Ureter (tissue), 1 donor: ENCODE results near the gene C20orf173. TPM values are rescaled to one million over a fixed set of nuclear protein-coding genes. Genes with fewer than 3 reads are reported as not detected.
"Not testable (repeated sequence)": the region's sequence is repeated elsewhere in the genome, so short reads cannot be mapped to it uniquely, and the experiment has no call there.

Source experiments
- DNase-seq: peaks from one replicate; pipeline ENCODE4 v3.0.0-alpha.2; 2020; ENCODE audit warnings: low spot score
- total RNA-seq: library from RNA; stranded (reverse); gene quantifications from one replicate; pipeline ENCODE4 v1.2.4, GENCODE V29; 2023
- donor health status: DM: yes; HTN: yes; CAD: no.

Gene C20orf173, protein sequence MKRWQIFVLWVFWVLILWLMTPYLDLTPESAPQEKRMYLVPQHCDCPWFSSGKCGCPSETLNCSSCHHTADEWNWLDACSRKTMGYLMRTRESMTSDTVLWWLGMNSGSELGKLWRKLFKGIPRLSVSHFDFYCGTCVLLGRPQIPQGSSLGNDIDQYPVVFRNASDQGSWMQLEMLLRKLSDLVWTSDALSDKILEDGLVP
- not detected for total RNA-seq

- DNase-seq: no peak
Observed at GRCh38 chr20:35529552-35529951, at the start of gene C20orf173. C20orf173 (minus strand) TSS chr20:35529652; CDS start chr20:35529373, 279 bp downstream.

DNA sequence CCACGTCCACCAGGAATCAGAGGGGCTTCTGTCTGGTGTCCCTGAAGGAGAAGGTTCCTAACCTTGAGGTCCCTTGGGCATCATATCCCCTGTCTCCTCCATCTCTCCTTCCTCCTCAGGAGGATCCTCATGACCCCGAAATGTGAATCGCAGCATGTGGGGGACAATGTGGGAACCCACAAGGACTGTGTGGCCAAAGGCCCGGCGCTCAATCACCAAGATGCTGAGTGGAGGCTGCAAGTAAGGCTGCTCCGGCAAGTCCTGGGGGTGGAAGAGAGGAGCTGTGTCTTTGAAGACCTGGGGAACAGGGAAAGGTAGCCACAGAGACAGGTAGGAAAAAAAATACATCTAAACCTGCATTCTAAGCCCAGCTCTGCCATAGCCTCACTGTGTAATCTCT is 49.7 kb upstream of the C20orf173 start:
- DNase-seq: no peak

- DNase-seq: no peak
Observed at GRCh38 chr20:35578469-35578868, 49.0 kb upstream of the C20orf173 start.

GRCh38 chr20:35576816-35577215 is 47.4 kb upstream of the C20orf173 start:
- no peak for DNase-seq

- DNase-seq: peak; percentile 91
Observed at GRCh38 chr20:35575958-35576357, 46.5 kb upstream of the C20orf173 start.

GRCh38 chr20:35572838-35573237 is 43.4 kb upstream of the C20orf173 start:
- no peak for DNase-seq

DNA sequence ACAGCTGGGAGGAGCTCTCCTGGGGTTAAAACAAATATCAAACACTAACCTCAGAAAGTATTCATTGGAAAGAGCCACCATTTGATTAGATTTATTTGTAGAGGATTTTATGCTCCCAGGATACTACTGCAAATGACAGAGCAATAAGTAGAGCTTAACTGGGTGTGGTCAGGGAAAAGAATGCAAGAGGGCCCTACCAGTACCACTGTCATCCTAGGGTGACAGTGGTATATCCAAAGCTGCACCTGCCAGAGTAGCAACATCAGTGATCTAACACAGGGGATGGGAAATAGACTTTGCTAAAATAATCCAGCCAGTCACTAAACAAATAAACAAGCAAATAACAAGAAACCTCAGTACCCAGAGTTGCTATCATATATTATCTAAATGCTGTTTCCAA is 42.1 kb upstream of the C20orf173 start:
- DNase-seq: no peak

GRCh38 chr20:35568645-35569044 is 39.2 kb upstream of the C20orf173 start:
- DNase-seq: no peak

- DNase-seq: no peak
Observed at GRCh38 chr20:35564905-35565304, 35.5 kb upstream of the C20orf173 start.

DNA sequence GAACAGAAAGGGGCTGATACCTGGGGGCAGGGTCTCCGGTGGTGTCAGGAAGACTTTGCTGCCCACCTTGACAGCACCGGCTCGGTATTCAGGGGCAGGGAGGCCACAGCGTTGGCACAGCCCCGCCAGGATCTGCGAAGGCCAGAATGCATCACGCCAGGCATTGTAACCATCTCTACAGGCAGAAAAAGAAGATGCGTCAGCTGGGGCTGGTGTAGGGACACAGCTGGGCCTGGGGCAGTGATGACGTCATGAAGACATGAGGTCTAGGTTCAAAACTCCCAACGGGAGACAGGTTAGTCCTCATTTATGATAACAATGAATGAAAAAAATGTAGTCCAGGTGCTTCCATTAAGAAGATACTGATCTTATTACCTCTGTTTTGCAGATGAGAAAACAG is 34.4 kb upstream of the C20orf173 start:
- no peak for DNase-seq

GRCh38 chr20:35562541-35563110 is 33.2 kb upstream of the C20orf173 start:
- no peak for DNase-seq

DNA sequence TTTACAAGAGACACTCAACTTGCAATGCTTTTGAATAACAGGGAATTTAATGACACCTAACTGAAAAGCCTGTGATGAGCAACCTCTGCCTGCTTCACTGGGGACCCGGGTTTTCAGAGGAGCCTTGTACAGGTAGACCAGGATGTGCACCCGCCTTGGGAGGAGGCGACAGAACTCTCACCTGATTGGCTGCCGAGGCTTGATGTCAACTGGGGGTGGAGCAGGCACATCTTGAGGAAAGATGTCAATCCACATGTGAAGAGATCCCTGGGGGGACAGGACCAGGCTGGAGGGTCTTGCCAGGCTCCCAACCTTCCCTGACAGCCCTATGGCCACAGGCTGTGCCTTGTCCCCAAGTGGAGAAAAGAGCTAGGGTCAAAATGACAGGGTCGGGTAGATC is 32.2 kb upstream of the C20orf173 start:
- DNase-seq: no peak

- no peak for DNase-seq
Observed at GRCh38 chr20:35561268-35561667, 31.8 kb upstream of the C20orf173 start.

GRCh38 chr20:35560541-35560940 is 31.1 kb upstream of the C20orf173 start:
- no peak for DNase-seq

- DNase-seq: peak; percentile 85
Observed at GRCh38 chr20:35560105-35560511, 30.7 kb upstream of the C20orf173 start.

- DNase-seq: no peak
Observed at GRCh38 chr20:35559042-35559693, 29.7 kb upstream of the C20orf173 start.

DNA sequence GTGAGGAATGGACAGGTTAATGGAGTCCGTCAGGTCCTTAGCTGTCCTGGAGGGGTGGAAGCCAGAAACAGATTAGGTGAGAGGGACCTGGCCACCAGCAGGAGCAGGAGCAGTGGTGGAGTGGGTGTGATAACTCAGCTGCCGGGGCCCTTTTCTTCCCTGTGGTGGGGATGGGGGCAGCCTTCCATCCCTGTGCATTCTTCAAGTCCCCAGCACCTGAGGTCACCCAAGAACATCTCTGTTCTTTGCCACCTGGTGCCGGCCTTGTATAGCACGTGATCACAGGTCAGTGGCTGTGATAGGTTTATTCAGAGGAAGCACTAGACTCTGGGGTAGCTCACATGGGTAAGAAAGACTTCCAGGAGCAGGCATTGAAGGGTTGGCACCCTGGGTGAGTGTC is 29.0 kb upstream of the C20orf173 start:
- DNase-seq: no peak

GRCh38 chr20:35556871-35557270 is 27.4 kb upstream of the C20orf173 start:
- DNase-seq: no peak

DNA sequence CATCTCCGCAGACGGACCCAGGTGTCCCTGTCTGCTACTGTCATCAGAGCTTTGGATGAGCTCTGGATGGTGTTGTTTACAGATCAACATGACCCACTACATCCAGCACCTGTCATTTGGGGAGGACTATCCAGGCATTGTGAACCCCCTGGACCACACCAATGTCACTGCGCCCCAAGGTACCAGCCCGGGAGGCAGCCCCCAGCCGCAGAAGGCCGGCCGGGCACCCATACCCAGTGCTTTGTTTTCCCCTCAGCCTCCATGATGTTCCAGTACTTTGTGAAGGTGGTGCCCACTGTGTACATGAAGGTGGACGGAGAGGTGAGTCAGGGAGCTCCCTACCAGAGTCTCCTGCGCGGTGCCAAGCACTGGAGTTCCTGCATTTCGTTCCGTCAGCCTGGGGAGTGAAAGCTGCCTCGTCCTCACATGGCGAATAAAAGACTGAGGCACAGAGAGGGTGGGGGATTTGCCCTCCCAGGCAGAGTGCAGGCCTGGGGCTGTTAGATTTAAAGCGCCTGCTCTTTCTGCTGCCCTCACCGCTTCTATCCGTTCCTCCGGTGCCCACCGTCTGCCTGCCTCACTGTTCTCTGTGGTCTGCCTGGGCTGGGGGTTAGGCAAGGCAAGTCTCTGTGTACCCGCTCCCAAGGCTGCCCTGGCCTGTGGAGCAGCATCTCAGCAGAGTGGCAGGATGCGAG is 26.6 kb upstream of the C20orf173 start:
- no peak for DNase-seq

- DNase-seq: not testable (repeated sequence)
Observed at GRCh38 chr20:35555461-35555860, 26.0 kb upstream of the C20orf173 start.

DNA sequence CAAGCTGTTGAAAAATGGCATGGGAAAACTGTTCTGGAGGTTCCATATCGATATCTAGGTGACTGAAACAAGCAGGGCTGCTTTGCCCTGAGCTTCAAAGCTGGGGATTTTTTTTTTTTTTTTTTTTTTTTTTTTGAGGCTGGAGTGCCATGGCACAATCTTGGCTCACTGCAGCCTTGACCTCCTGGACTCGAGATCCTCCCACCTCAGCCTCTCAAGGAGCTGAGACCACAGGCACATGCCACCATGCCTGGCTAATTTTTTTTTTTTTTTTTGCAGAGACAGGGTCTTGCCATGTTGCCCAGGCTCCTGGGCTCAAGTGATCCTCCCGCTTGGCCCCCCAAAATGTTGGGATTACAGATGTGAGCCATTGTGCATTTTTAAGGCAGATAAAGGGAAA is 23.5 kb upstream of the C20orf173 start:
- DNase-seq: no peak

DNA sequence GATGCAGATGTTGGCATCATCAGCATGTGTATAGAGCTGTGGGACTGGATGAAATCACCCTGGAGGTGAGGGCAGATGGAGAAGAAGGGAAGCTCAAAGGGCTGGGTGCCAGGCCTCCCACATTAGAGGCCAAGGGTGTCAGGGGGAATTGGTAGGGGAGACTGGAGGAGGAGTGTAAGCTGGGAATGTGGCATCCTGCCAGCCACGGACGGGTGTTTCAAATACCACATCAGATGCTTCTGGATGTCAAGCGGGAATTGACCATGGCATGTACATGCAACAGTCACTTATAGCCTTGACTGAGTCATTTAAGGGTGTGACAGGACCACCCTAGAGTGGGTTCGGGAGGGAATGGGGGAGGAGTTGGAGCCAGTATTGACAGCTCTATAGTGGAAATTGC is 22.1 kb upstream of the C20orf173 start:
- DNase-seq: no peak

DNA sequence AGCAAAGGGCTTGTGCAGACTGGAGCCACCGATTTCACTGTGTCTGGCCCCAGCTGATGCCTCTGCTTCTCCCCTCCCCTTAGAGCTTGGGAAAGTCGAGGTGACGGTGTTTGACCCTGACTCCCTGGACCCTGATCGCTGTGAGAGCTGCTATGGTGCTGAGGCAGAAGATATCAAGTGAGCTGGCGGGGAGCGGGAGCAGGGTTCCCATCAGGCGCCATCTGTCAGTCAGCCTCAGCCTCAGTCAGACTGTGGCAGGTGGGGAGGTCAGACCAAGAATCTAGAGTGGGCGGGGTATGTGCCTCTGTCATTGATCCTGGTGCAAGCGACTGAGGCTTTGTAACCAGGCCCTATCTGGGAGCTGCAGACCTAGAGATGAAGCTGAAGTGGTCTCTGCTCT is 17.9 kb upstream of the C20orf173 start:
- no peak for DNase-seq
